Mucosa of descending colon (tissue), 3 donors: Measurements from ENCODE around the gene RAB17. TPM values are rescaled to one million over a fixed set of nuclear protein-coding genes. Genes with fewer than 3 reads are reported as not detected.

Experiments
- ATAC-seq: fragments of 200-7000 bp; cut with Tn5 transposase; one replicate; pipeline ENCODE4 v1.9.1; 2020; ENCODE audit warnings: mild to moderate bottlenecking, moderate library complexity
- DNase-seq, 3 donors: peaks; one replicate each; pipeline ENCODE4 v3.0.0-alpha.2; 2020
- H3K36me3 ChIP-seq: fragments of 200-600 bp; one replicate; pipeline ENCODE4 v1.8.0; 2021; ENCODE audit warnings: low read depth, mild to moderate bottlenecking
- H3K4me1 ChIP-seq: fragments of 200-600 bp; one replicate; pipeline ENCODE4 v1.8.0; 2021; ENCODE audit warnings: low read depth, mild to moderate bottlenecking
- H3K4me3 ChIP-seq: fragments of 200-600 bp; one replicate; pipeline ENCODE4 v1.8.0; 2021; ENCODE audit warnings: mild to moderate bottlenecking
- H3K9me3 ChIP-seq: fragments of 200-600 bp; one replicate; pipeline ENCODE4 v1.8.0; 2021; ENCODE audit warnings: mild to moderate bottlenecking
- CTCF ChIP-seq: fragments of 200-600 bp; IDR thresholded peaks from one replicate; pipeline ENCODE4 v1.8.0; 2022; ENCODE audit warnings: antibody characterized with exemption, mild to moderate bottlenecking
- intact Hi-C, 2 donors: fragments of 100-400 bp; cut with DNase I in 1 of 2; cut with micrococcal nuclease in 1 of 2; formaldehyde crosslinking; loops; one replicate each; pipeline versions ENCODE4 v1.11.0 to v1.11.1; 2022; cut with DNase I, micrococcal nuclease
- total RNA-seq, 3 donors: library from RNA; stranded (reverse); fragmentation: NEBNext Ultra II Directional in 2 of 3; extraction: Animal tissue kit (Norgen Biotek cat#: 25700) in 2 of 3; gene quantifications; one replicate each; pipeline versions ENCODE4 v1.2.1 to v1.2.4, GENCODE V29; 2021 to 2023
- donor health status: DM: no; HTN: no; CAD: no; lungs with moderate emphysema.
- donor health status: DM: no; HTN: no; CAD: no.
- donor health status: DM: no; HTN: yes; CAD: no.

The RAB17 gene
- total RNA-seq, 3 donors from 2014 or later, result 25.8 to 95.2 (median 62.8) TPM

- peaks cover 10% of the 10 kb centered on the region for H3K4me1 ChIP-seq
- H3K9me3 ChIP-seq, result no peaks in the 10 kb centered on the region
- H3K36me3 ChIP-seq, result no peaks in the 10 kb centered on the region
- intact Hi-C loops, result loop anchor here in 1 of 2 donors (5.0 kb wide), 1 partner anchor 51 kb away; no protein-coding TSS in a partner anchor
- no peak for TF ChIP-seq CTCF
- ATAC-seq (no peak), DNase-seq (peak in 1 of 3 donors; percentile 13)
- no peak overlapping the region for H3K4me3 ChIP-seq
Observed at GRCh38 chr2:237568121-237568660, 22.3 kb downstream of the RAB17 start.

GRCh38 chr2:237567276-237568029, 23.1 kb downstream of the RAB17 start:
- TF ChIP-seq CTCF, result no peak
- ATAC-seq, result no peak
- H3K4me1 ChIP-seq, result peaks cover 8% of the 10 kb centered on the region
- intact Hi-C loops, result loop anchor here in 1 of 2 donors (5.0 kb wide), 1 partner anchor 50 kb away; no protein-coding TSS in a partner anchor
- no peak for DNase-seq
- no peaks in the 10 kb centered on the region for H3K36me3 ChIP-seq
- H3K9me3 ChIP-seq, result no peaks in the 10 kb centered on the region
- no peak overlapping the region for H3K4me3 ChIP-seq

DNA sequence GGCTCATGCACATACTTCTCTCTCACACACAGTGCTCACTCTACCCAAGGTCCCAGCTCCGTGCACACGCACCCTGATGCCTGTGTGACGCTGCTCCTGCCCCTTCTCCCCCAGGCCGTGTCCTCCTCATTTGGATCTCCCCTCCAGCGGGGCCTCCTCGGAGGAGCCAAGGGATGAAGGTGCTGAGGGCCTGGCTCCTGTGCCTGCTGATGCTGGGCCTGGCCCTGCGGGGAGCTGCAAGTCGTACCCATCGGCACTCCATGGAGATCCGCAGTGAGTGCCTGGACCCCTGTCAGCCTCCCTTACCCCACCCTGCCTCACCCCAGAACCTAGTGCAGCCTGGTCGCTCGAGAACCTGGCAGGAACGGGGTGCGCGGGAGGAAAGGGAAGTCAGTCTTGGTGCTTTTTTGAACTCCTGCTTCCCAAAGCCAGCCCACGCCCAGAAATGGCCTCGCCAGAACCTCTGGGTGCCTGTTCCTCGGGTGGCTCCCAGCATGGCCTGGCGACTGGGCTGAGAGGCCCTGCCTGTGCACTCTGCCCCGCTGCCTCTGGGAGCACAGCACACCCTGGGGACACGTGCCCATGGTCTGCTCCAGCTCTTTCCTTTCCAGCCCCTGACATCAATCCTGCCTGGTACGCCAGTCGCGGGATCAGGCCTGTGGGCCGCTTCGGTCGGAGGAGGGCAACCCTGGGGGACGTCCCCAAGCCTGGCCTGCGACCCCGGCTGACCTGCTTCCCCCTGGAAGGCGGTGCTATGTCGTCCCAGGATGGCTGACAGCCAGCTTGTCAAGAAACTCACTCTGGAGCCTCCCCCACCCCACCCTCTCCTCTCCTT, 23.9 kb downstream of the RAB17 start, which contains the start of gene PRLH:
TSS of gene PRLH (plus strand) at position 174 of the 835 bp plus-strand sequence. CDS start at position 174, 0 bp downstream.
- H3K36me3 ChIP-seq, result no peaks in the 10 kb centered on the region
- no peaks in the 10 kb centered on the region for H3K9me3 ChIP-seq
- DNase-seq, result no peak
- no peak within 1 kb of the TSS for H3K4me3 ChIP-seq
- no peak for TF ChIP-seq CTCF
- H3K4me1 ChIP-seq, result no peaks in the 10 kb centered on the region
- intact Hi-C loops, result loop anchor here in 1 of 2 donors (5.0 kb wide), 1 partner anchor 49 kb away; no protein-coding TSS in a partner anchor
- ATAC-seq, result no peak

DNA sequence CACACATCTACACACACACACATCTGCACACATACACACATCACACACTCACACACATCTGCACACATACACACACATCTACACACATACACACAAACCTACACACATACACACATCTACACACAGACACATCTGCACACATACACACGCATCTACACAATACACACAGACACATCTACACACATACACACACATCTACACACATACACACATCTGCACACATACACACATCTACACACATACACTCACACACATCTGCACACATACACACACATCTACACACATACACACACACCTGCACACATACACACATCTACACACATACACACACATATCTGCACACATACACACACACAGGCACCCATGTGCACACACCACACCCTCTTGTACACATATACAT, 24.6 kb downstream of the RAB17 start:
- intact Hi-C loops, result loop anchor here in 1 of 2 donors (5.0 kb wide), 1 partner anchor 49 kb away; no protein-coding TSS in a partner anchor
- DNase-seq, result no peak
- no peak for TF ChIP-seq CTCF
- Histone ChIP-seq H3K9me3 (no peaks in the 10 kb centered on the region), H3K4me3 (no peak overlapping the region), H3K4me1 (no peaks in the 10 kb centered on the region), H3K36me3 (no peaks in the 10 kb centered on the region)
- ATAC-seq, result no peak

- no peaks in the 10 kb centered on the region for H3K36me3 ChIP-seq
- DNase-seq (no peak), ATAC-seq (no peak)
- no peaks in the 10 kb centered on the region for H3K9me3 ChIP-seq
- no peak overlapping the region for H3K4me3 ChIP-seq
- no peak for TF ChIP-seq CTCF
- intact Hi-C loops, result loop anchor here in 1 of 2 donors (5.0 kb wide), 1 partner anchor 47 kb away; no protein-coding TSS in a partner anchor
- H3K4me1 ChIP-seq, result no peaks in the 10 kb centered on the region
Observed at GRCh38 chr2:237564526-237565131, 25.9 kb downstream of the RAB17 start.
